BE2C (cell line): ENCODE data around the gene CCS.

ENCODE experiments used
- DNase-seq: peaks from one replicate; pipeline ENCODE4 v3.0.0-alpha.2; 2020
- H3K27me3 ChIP-seq: fragments of 250-450 bp; sonication (Bioruptor Pico); 2 replicates; pipeline ENCODE4 v1.5.1; 2020; ENCODE audit warnings: mild to moderate bottlenecking
- H3K36me3 ChIP-seq: fragments of 250-450 bp; sonication (Bioruptor Pico); 2 replicates; pipeline ENCODE4 v1.5.1; 2020; ENCODE audit warnings: mild to moderate bottlenecking
- H3K4me1 ChIP-seq: fragments of 250-450 bp; sonication (Bioruptor Pico); 2 replicates; pipeline ENCODE4 v1.5.1; 2020
- H3K4me3 ChIP-seq: 2 replicates; pipeline ENCODE4 v1.5.1; 2011; ENCODE audit warnings: low read depth, low read length
- H3K9me3 ChIP-seq: fragments of 250-450 bp; sonication (Bioruptor Pico); 2 replicates; pipeline ENCODE4 v1.5.1; 2020
- TF ChIP-seq, protein P1 (sequence below): IDR thresholded peaks from 2 replicates; pipeline ENCODE4 v1.5.1; 2012; ENCODE audit warnings: mild to moderate bottlenecking, low read depth, low read length

Gene CCS

DNA sequence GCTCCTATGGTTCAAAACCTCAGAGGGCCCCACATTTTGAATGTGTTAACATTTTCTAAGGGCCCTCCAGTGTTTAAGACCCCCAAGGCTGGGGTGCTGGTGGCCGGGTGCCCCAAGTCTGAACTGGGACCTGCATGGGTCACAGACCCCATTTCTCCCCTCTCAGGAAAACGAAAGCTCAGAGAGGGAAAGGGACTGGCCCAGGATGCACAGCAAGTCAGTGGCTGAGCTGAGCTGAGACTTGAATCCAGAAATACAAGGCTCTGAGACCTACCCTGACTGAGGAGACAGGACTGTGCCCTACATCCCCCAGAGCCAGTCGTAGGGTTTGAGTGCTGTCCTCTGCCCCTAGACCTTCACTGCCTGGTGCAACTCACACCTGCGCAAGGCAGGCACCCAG is 42.1 kb upstream of the CCS start:
- Histone ChIP-seq H3K9me3 (no peaks in the 10 kb centered on the region), H3K4me3 (no peak overlapping the region), H3K27me3 (no peaks in the 10 kb centered on the region), H3K4me1 (no peaks in the 10 kb centered on the region), H3K36me3 (no peaks in the 10 kb centered on the region)
- TF ChIP-seq, protein P1, sequence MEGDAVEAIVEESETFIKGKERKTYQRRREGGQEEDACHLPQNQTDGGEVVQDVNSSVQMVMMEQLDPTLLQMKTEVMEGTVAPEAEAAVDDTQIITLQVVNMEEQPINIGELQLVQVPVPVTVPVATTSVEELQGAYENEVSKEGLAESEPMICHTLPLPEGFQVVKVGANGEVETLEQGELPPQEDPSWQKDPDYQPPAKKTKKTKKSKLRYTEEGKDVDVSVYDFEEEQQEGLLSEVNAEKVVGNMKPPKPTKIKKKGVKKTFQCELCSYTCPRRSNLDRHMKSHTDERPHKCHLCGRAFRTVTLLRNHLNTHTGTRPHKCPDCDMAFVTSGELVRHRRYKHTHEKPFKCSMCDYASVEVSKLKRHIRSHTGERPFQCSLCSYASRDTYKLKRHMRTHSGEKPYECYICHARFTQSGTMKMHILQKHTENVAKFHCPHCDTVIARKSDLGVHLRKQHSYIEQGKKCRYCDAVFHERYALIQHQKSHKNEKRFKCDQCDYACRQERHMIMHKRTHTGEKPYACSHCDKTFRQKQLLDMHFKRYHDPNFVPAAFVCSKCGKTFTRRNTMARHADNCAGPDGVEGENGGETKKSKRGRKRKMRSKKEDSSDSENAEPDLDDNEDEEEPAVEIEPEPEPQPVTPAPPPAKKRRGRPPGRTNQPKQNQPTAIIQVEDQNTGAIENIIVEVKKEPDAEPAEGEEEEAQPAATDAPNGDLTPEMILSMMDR: no peak
- no peak for DNase-seq

GRCh38 chr11:66554602-66555001 is 38.4 kb upstream of the CCS start:
- Histone ChIP-seq H3K4me3 (no peak overlapping the region), H3K4me1 (no peaks in the 10 kb centered on the region), H3K36me3 (no peaks in the 10 kb centered on the region), H3K9me3 (no peaks in the 10 kb centered on the region), H3K27me3 (no peaks in the 10 kb centered on the region)
- DNase-seq: no peak
- TF ChIP-seq, protein P1: no peak

GRCh38 chr11:66555416-66555815 is 37.6 kb upstream of the CCS start:
- DNase-seq: no peak
- no peak overlapping the region for H3K4me3 ChIP-seq
- no peaks in the 10 kb centered on the region for H3K36me3 ChIP-seq

DNA sequence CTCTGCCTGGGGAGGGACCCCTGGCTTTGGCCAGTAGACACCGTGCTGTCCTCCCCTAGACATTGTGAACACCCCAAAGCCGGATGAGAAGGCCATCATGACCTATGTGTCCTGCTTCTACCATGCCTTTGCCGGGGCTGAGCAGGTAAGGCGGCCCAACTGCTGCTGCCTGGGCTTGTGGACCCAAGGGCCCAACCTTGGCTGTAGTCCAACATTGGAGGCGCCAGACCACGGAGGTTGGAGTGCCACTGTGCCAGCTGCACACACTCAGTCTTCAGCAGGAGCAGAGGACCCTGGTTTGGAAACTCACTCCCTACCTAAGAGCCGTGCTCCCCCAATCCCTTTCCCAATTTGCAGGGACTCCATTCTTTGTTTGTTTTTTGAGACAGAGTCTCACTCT is 36.9 kb upstream of the CCS start:
- Histone ChIP-seq H3K4me3 (no peak overlapping the region), H3K4me1 (no peaks in the 10 kb centered on the region), H3K36me3 (no peaks in the 10 kb centered on the region), H3K9me3 (no peaks in the 10 kb centered on the region), H3K27me3 (no peaks in the 10 kb centered on the region)
- TF ChIP-seq, protein P1: no peak
- DNase-seq: no peak

More at GRCh38 chr11:66555416-66555815, 37.6 kb upstream of the CCS start:
- Histone ChIP-seq H3K9me3 (no peaks in the 10 kb centered on the region), H3K27me3 (no peaks in the 10 kb centered on the region), H3K4me1 (no peaks in the 10 kb centered on the region)
- TF ChIP-seq, protein P1: no peak

GRCh38 chr11:66557733-66558326 is 35.2 kb upstream of the CCS start:
- Histone ChIP-seq H3K4me1 (no peaks in the 10 kb centered on the region), H3K36me3 (no peaks in the 10 kb centered on the region), H3K27me3 (no peaks in the 10 kb centered on the region), H3K4me3 (no peak overlapping the region), H3K9me3 (no peaks in the 10 kb centered on the region)
- TF ChIP-seq, protein P1: no peak
- no peak for DNase-seq

- H3K9me3 ChIP-seq: no peaks in the 10 kb centered on the region
- no peaks in the 10 kb centered on the region for H3K36me3 ChIP-seq
- H3K27me3 ChIP-seq: no peaks in the 10 kb centered on the region
- H3K4me3 ChIP-seq: no peak overlapping the region
- no peaks in the 10 kb centered on the region for H3K4me1 ChIP-seq
- TF ChIP-seq, protein P1: no peak
- no peak for DNase-seq
Observed at GRCh38 chr11:66559142-66559865, 33.7 kb upstream of the CCS start.
